NCI-H345 treated with DMSO at 0.1 percent for 48 hours (cell line): ENCODE measurements around the gene ARL5A.
"Not testable (repeated sequence)": the region's sequence is repeated elsewhere in the genome, so short reads cannot be mapped to it uniquely, and the experiment has no call there.

Source experiments
- DNase-seq: peaks from one replicate; lab custom pipeline; 2025; ENCODE audit not compliant: unreplicated experiment; lab: John Stamatoyannopoulos, UW

The ARL5A gene

GRCh38 chr2:151795646-151796240, 32.5 kb downstream of the ARL5A start:
- DNase-seq = no peak

DNA sequence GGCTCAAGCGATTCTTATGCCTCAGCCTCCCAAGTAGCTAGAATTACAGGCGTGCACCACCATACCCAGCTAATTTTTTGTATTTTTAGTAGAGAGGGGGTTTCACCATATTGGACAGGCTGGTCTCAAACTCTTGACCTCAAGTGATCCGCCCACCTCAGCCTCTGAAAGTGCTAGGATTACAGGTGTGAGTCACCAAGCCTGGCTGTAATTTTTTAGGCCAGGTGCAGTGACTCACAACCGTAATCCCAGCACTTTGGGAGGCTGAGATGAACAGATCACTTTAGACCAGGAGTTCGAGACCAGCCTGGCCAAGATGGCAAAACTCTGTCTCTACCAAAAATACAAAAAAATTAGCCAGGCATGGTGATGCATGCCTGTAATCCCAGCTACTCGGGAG, 33.8 kb downstream of the ARL5A start:
- DNase-seq = not testable (repeated sequence)

- DNase-seq = no peak
Observed at GRCh38 chr2:151793123-151793522, 35.1 kb downstream of the ARL5A start.

DNA sequence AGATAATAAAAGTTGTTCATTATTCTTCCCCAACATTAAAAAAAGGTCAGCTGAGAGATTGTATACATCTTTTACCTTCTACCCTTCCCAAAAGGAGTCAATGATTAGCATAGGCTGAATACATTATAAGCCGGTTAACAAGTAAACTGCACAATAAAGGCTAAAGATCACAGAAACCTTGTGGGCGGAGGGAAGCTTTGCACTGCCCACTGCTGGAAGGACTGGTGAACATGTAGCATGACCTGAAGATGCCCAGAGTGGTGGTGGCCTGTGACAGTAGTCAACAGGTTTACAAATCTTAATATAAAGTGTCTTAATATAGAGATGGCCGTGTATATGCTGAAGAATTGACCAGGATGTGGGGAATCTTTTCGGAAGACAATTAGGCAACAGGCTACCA, 35.6 kb downstream of the ARL5A start:
- no peak for DNase-seq

- DNase-seq = no peak
Observed at GRCh38 chr2:151791545-151791944, 36.7 kb downstream of the ARL5A start.

DNA sequence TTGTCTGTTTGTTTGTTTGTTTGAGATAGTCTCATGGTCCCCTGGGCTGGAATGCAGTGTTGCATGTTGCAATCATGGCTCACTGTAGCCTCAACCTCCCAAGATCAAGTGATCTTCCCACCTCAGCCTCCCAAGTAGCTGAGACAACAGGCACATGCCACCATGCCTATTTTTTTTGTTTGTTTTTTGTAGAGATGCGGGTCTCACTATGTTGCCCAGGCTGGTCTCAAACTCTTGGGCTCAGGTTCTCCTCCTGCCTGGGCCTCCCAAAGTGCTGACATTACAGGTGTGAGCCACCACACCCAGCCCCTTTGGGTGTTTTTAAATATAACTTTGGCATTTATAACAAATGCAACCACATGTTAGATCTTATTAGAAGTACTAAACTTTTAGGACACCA, 37.5 kb downstream of the ARL5A start:
- DNase-seq = no peak

GRCh38 chr2:151789055-151789834, 39.0 kb downstream of the ARL5A start:
- no peak for DNase-seq

DNA sequence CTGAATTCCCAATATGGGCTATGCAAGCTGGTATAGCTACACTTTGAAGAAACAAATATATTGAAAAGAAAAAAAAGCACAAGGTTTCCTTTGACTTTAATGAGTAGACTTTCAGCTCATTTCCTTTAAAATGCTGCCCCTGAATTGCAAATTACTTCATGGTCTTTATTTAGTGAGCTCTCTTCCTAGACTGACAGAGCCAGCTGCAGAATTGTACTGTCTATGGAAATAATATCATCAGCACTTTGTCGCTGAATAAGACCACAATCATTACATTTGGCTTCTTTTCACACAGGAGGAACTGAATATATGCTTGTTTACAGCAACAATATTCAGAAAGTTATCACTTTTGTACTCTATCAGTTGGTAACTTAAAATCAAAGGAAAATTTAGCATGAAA, 41.7 kb downstream of the ARL5A start:
- no peak for DNase-seq

DNA sequence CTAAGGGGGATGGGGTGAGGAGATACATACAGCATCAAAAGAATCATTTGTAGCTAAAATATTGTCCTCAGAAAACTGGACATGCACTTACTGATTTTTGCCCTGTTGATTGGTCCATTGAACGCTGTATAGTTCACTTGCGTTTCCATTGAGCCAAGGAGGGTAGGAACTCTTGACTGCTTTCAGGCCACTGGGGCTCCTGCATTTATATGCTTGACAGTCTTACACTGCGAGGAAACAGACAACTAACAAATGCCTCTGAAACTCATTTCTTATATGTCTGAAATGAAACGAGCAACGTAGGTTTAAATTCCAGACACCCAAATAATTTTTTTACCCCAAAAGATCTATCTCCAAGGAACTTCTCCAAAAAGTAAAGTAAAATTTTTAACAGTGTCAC, 42.1 kb downstream of the ARL5A start:
- DNase-seq = no peak

GRCh38 chr2:151783133-151783520, 45.1 kb downstream of the ARL5A start:
- no peak for DNase-seq

DNA sequence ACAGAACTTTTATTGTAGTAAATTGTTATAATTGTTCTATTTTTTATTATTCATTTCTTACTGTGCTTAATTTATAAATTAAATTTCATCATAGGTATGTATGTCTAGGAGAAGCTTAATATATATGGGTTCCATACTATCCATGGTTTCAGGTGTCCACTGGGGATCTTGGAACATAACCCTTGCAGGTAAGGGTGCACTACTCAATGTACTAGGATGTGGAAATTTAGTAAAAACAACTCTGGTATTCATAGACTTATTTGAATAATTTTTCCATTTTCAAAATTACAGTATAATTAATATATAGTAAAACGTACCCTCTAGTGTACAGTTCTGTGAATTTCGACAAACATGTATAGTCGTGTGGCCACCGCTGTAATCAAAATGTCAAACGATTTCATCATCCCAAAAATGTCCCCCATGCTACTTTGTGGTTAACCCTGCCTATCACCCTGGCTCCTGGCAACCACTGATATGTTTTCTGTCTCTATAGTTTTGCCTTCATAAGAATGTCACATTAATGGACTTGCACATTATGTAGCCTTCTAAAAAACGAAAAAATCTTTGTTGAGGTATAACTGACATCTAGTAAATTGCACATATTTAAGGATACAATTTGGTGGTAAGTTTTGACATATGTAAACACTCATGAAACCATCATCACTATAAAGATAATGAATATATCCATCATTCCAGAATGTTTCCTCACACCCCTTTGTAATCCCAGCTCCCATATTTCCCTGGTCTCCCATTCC, 45.7 kb downstream of the ARL5A start:
- DNase-seq = no peak

DNA sequence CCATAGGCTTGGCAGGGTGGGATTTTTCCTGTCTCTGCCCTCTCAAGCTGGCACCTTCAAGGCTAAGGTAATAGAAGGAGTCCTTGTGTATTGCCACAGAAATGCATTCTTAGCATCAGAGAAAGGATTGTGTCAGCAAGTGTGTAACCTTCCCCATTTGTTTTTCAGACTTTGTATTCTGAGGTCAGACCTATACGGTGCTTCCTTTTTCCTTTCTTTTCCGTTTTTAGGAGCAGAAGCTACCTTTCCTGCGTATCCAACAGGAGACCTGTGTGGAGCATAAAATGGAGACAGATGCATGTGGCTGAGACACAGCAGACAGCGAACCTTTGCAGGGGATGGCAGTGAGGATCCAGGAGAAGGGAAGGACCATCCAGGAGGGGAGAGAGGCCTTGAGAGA, 46.6 kb downstream of the ARL5A start:
- no peak for DNase-seq

DNA sequence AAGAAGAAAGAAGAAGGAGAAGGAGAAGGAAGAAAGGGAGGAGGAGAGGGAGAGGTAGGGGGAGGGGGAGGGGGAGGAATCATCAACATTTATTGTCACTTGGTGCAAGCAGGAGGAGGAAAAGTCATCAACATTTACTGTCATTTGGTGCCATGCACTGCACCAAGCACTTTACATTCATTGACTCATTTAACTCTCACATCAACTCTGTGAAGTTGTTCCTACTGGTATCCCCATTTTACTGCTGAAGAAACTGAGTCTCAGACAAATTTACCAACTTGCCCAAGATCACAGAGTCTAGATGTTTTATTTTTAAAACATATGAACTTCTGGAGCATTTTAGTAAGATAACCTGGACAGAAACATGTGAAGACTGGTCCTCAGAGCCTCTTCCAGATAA, 47.3 kb downstream of the ARL5A start:
- DNase-seq = no peak

- DNase-seq = no peak
Observed at GRCh38 chr2:151777935-151778334, 50.3 kb downstream of the ARL5A start.

DNA sequence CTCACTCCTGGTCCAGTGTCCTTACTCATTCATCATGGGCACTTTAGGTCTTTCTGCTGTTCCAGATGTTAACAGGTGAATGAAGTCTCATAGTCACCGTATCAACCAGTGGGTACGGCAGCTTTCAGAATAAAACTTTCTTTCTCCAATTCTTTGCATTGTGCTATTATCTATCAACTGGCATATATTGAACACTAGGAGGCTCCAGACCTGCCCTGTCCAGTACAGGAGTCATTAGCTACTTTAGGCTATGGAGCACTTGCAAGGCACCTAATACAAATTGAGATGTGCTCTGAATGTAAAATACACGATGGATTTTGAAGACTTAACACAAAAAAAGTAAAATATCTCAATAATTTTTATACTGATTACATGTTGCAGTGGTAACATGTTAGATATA, 50.7 kb downstream of the ARL5A start:
- DNase-seq = no peak

GRCh38 chr2:151776367-151776766, 51.9 kb downstream of the ARL5A start:
- DNase-seq = no peak

DNA sequence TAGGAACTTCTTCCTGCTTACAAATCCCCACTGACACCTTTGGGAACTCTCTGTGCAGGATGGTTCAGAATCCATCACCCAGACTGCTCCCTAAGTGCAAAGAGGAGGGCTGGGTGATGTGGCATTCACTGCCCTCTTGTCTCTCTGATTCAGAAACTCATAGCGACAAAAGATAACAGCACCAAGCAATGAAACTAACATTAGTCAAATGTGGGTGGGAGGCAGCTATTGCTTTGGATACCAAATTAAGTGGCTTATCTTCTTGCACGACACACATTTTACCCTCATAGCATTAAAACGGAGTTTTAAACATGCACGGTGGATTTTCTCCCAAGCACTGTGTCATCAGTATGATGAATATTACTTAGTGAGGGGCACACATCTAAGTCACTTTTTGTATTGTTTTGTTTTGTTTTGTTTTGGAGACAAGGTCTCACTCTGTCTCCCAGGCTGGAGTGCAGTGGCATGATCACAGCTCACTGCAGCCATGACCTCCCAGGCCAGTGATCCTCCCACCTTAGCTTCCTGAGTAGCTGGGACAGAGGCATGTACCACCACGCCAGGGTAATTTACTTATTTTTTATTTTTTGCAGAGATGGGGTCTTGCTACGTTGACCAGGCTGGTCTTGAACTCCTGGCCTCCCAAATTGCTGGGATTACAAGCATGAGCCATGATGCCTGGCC, 53.0 kb downstream of the ARL5A start:
- DNase-seq = no peak

DNA sequence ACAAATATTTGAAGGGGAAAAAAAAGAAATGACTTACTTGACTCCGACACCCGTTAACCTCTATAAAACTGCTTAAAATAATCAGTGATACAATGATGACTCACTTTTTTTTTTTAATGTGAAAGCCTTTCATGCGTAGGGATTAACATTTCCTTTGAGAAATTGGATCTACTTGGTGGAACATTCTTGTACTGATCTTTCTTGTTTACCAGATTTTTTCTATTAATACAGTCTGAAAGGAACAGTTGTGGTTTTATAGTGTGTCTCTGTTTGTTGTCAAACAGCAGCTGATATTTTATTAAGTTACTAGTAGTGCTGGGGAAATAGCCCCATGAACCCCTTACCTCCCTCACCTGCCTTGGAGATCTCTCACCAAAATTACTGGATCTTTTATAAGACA, 53.7 kb downstream of the ARL5A start:
- DNase-seq = no peak

- DNase-seq = no peak
Observed at GRCh38 chr2:151771599-151772358, 56.4 kb downstream of the ARL5A start.

DNA sequence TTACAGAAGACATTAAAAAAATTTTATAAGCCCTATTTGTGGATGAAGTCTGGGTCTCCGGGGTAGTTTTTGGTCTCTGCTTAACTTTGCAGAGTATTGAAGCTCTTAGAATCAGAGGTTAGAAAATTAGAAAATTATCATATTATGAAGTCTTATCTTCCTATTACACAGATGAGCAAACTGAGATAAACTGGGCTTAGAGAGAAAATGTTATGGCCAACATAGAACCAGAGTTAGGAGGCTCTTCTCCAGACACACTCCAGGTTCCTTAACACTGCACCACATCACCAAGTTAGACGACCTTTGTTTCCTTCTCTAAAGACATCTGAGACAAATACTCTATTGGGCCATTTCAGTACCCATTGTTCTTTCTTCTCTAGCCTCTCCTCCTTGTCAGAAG, 57.2 kb downstream of the ARL5A start:
- no peak for DNase-seq

DNA sequence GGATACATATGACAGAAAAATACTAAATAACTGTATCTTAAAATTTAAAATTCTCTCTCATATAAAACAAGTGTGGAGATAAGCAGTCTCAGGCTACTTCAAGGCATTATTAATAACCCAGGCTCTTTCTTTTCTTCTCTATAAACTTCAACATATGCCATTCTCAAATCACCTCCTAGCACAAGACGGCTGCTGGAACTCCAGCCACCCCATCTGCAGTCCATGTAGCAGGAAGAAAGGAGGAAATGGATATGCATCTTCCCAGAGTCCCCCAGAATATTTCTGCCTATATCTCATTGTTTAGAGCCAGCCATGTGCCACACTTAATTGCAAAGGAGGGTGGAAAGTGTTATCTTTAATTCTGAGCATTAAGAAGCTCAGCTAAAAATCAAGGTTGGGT, 58.6 kb downstream of the ARL5A start:
- DNase-seq = no peak
